Kidney epithelial cell (primary cell): ENCODE results near the gene CCDC85B. TPM values are rescaled to one million over a fixed set of nuclear protein-coding genes. Genes with fewer than 3 reads are reported as not detected.
A peak's percentile ranks its signal among the peaks of the same experiment; 100 is the strongest.

Source experiments
- DNase-seq: peaks from one replicate; pipeline ENCODE4 v3.0.0-alpha.2; 2010; ENCODE audit warnings: low read depth
- H3K27me3 ChIP-seq: 2 replicates; pipeline ENCODE4 v1.6.0; 2011; ENCODE audit warnings: low read length; ENCODE audit not compliant: control insufficient read depth, insufficient read depth
- H3K36me3 ChIP-seq: 2 replicates; pipeline ENCODE4 v1.5.1; 2011; ENCODE audit warnings: low read length; ENCODE audit not compliant: control insufficient read depth, insufficient read depth
- H3K4me3 ChIP-seq: 2 replicates; pipeline ENCODE4 v1.5.1; 2011; ENCODE audit warnings: low read depth, mild to moderate bottlenecking, control low read depth, low read length
- CTCF ChIP-seq: IDR thresholded peaks from 2 replicates; pipeline ENCODE4 v1.5.1; 2011; ENCODE audit warnings: mild to moderate bottlenecking, moderate library complexity, low read length, control low read depth, inconsistent platforms; ENCODE audit not compliant: insufficient read depth, poor library complexity, severe bottlenecking
- total RNA-seq: library from RNA; depleted of rRNA; stranded (reverse); fragments of >200 nt; gene quantifications from 2 replicates; pipeline ENCODE4 v1.2.3, GENCODE V29; 2015

The CCDC85B gene
- total RNA-seq, 1 donor from 2014 or later, result 48.9 TPM

GRCh38 chr11:65884716-65885092, 5.8 kb upstream of the CCDC85B start:
- peak; percentile 100 for TF ChIP-seq CTCF
- Histone ChIP-seq H3K36me3 (peaks cover 11% of the 10 kb centered on the region), H3K4me3 (no peak overlapping the region), H3K27me3 (no peaks in the 10 kb centered on the region)
- DNase-seq, result no peak

DNA sequence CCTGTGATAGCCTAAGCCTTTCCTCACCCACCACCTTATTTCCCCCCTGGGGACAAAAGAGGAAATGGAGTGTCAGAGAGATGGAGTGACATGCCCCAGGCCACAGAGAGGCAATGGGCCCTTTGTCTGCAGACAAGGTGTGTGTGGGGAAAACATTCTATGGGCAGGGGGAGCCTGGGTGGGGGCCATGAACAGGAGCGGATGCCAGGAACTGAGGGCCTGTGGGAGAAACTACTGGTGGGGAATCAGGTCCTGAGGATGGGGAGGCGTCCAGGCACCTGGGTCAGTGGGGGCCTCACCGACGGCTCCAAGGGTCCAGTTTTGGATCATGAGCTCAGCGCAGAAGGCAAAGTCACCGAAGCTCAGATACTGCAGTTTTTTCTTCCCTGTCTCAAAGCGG, 5.2 kb upstream of the CCDC85B start:
- Histone ChIP-seq H3K27me3 (no peaks in the 10 kb centered on the region), H3K36me3 (peaks cover 11% of the 10 kb centered on the region), H3K4me3 (no peak overlapping the region)
- no peak for DNase-seq
- no peak for TF ChIP-seq CTCF

GRCh38 chr11:65885808-65886536, 4.5 kb upstream of the CCDC85B start:
- H3K27me3 ChIP-seq, result no peaks in the 10 kb centered on the region
- peaks cover 11% of the 10 kb centered on the region for H3K36me3 ChIP-seq
- no peak for TF ChIP-seq CTCF
- no peak for DNase-seq
- no peak overlapping the region for H3K4me3 ChIP-seq

- no peak for TF ChIP-seq CTCF
- Histone ChIP-seq H3K4me3 (peak overlapping the region; percentile 63), H3K36me3 (peaks cover 11% of the 10 kb centered on the region), H3K27me3 (no peaks in the 10 kb centered on the region)
- no peak for DNase-seq
Measured at GRCh38 chr11:65886826-65887722, 3.4 kb upstream of the CCDC85B start.

GRCh38 chr11:65887723-65888162, 2.7 kb upstream of the CCDC85B start:
- Histone ChIP-seq H3K4me3 (peak overlapping the region; percentile 63), H3K27me3 (no peaks in the 10 kb centered on the region), H3K36me3 (peaks cover 11% of the 10 kb centered on the region)
- DNase-seq, result no peak
- TF ChIP-seq CTCF, result no peak
